GM20431 (cell line): Measurements from ENCODE around the gene IFI35.
"Not testable (repeated sequence)": the region's sequence is repeated elsewhere in the genome, so short reads cannot be mapped to it uniquely, and the experiment has no call there.

ENCODE experiments used
- in situ Hi-C: fragments of 300-500 bp; cut with MseI, MboI; formaldehyde crosslinking; loops from one replicate; pipeline ENCODE4 v1.15.0; 2020; ENCODE audit warnings: low sequenced_read_pairs; ENCODE audit not compliant: unreplicated experiment

Gene IFI35

DNA sequence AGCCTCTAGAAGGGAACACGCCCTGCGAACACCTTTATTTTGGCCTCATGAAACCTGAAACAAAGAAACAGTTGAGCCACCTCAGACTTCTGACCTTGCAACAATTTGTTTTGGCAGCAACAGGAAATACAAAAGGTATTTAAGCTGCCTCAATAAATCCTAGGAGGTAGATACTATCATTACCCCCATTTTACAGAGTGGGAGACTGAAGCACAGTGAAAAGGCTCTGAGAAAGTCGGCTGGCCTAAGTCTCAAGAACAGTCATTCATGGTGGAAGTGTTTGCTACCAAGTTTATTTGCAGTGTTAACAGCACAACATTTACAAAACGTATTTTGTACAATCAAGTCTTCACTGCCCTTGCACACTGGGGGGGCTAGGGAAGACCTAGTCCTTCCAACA is 37.4 kb downstream of the IFI35 start:
- in situ Hi-C loops, result no loop called here

- in situ Hi-C loops, result no loop called here
Measured at GRCh38 chr17:43051969-43052368, 45.4 kb downstream of the IFI35 start.

GRCh38 chr17:43053008-43053407 is 46.4 kb downstream of the IFI35 start:
- in situ Hi-C loops, result not testable (repeated sequence)

DNA sequence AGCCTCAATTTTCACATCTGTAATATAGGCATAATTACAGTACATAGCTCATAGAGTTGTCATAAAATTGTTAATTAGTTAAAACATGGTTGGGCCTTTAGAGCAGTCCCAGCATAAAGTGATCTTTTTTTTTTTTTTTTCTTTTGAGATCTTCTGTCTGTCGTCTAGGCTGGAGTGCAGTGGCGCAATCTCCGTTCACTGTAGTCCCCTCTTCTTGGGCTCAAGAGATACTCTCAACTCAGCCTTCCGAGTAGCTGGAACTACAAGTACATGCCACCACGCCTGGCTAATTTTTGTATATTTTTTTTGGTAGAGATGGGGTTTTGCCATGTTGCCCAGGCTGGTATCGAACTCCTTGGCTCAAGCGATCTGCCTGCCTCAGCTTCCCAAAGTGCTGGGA is 49.5 kb downstream of the IFI35 start:
- in situ Hi-C loops, result no loop called here

DNA sequence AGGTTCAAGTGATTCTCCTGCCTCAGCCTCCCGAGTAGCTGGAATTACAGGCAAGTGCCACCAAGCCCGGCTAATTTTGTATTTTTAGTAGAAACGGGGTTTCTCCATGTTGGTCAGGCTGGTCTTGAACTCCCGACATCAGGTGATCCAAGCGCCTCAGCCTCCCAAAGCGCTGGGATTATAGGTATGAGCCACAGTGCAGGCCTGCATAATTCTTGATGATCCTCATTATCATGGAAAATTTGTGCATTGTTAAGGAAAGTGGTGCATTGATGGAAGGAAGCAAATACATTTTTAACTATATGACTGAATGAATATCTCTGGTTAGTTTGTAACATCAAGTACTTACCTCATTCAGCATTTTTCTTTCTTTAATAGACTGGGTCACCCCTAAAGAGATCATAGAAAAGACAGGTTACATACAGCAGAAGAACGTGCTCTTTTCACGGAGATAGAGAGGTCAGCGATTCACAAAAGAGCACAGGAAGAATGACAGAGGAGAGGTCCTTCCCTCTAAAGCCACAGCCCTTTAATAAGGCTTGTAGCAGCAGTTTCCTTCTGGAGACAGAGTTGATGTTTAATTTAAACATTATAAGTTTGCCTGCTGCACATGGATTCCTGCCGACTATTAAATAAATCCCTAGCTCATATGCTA is 56.5 kb downstream of the IFI35 start:
- in situ Hi-C loops, result no loop called here
